KMS-11 (cell line): ENCODE data around the gene TDRD7.

Experiments used
- H2AFZ ChIP-seq: fragments of 200-600 bp; sonication (generic); 2 replicates; pipeline ENCODE4 v1.6.1; 2016; ENCODE audit warnings: antibody characterized with exemption, mixed run types, low read depth
- H3K27ac ChIP-seq: fragments of 200-600 bp; sonication (generic); 2 replicates; pipeline ENCODE4 v1.6.1; 2016; ENCODE audit warnings: mild to moderate bottlenecking, mixed run types
- H3K27me3 ChIP-seq: fragments of 200-600 bp; sonication (generic); 2 replicates; pipeline ENCODE4 v1.6.1; 2017; ENCODE audit warnings: mild to moderate bottlenecking, low read depth, mixed run types, moderate library complexity; ENCODE audit not compliant: insufficient read depth
- H3K36me3 ChIP-seq: fragments of 200-600 bp; sonication (generic); 2 replicates; pipeline ENCODE4 v1.6.1; 2017; ENCODE audit warnings: mild to moderate bottlenecking, mixed run types; ENCODE audit not compliant: insufficient read depth
- H3K4me1 ChIP-seq: fragments of 200-600 bp; sonication (generic); 2 replicates; pipeline ENCODE4 v1.6.1; 2016; ENCODE audit warnings: mild to moderate bottlenecking, low read depth, mixed run types; ENCODE audit not compliant: poor library complexity, severe bottlenecking
- H3K4me2 ChIP-seq: fragments of 200-600 bp; sonication (generic); 2 replicates; pipeline ENCODE4 v1.7.0; 2016; ENCODE audit warnings: mild to moderate bottlenecking, mixed run types
- H3K4me3 ChIP-seq: fragments of 200-600 bp; sonication (generic); IDR thresholded peaks from 2 replicates; pipeline ENCODE4 v1.6.1; 2017; ENCODE audit warnings: low read depth, low read length, mixed read lengths; ENCODE audit not compliant: insufficient read depth
- H3K79me2 ChIP-seq: fragments of 200-600 bp; sonication (generic); 2 replicates; pipeline ENCODE4 v1.6.1; 2016; ENCODE audit warnings: low read depth, mixed run types; ENCODE audit not compliant: insufficient read depth
- H3K9ac ChIP-seq: fragments of 200-600 bp; sonication (generic); 2 replicates; pipeline ENCODE4 v1.6.1; 2016; ENCODE audit warnings: mild to moderate bottlenecking, mixed run types
- H4K20me1 ChIP-seq: fragments of 200-600 bp; sonication (generic); 2 replicates; pipeline ENCODE4 v1.6.1; 2016; ENCODE audit warnings: mild to moderate bottlenecking, mixed run types; ENCODE audit not compliant: insufficient read depth
- CTCF ChIP-seq: fragments of 200-600 bp; sonication (generic); conservative IDR thresholded peaks from 2 replicates; pipeline ENCODE4 v1.6.1; 2017; ENCODE audit warnings: low read depth, mild to moderate bottlenecking, antibody characterized with exemption, low read length, moderate library complexity, mixed read lengths

TDRD7 gene

GRCh38 chr9:97382099-97382718 lies 29.7 kb upstream of the TDRD7 start:
- Histone ChIP-seq H4K20me1 (no peaks in the 10 kb centered on the region), H3K27ac (no peak overlapping the region), H3K79me2 (no peaks in the 10 kb centered on the region), H3K4me3 (no peak overlapping the region), H3K9ac (no peak overlapping the region), H2AFZ (no peak overlapping the region), H3K36me3 (no peaks in the 10 kb centered on the region), H3K4me1 (no peaks in the 10 kb centered on the region), H3K27me3 (no peaks in the 10 kb centered on the region), H3K4me2 (no peak overlapping the region)
- TF ChIP-seq CTCF, result no peak

GRCh38 chr9:97384406-97385262 lies 27.3 kb upstream of the TDRD7 start:
- no peaks in the 10 kb centered on the region for H4K20me1 ChIP-seq
- no peak overlapping the region for H3K4me3 ChIP-seq
- no peaks in the 10 kb centered on the region for H3K79me2 ChIP-seq
- no peak for TF ChIP-seq CTCF
- peaks cover 15% of the 10 kb centered on the region for H3K4me1 ChIP-seq
- H3K36me3 ChIP-seq, result no peaks in the 10 kb centered on the region
- no peak overlapping the region for H3K9ac ChIP-seq
- no peaks in the 10 kb centered on the region for H3K27me3 ChIP-seq
- H3K4me2 ChIP-seq, result no peak overlapping the region
- no peak overlapping the region for H3K27ac ChIP-seq
- H2AFZ ChIP-seq, result no peak overlapping the region

GRCh38 chr9:97385626-97386264 lies 26.2 kb upstream of the TDRD7 start:
- no peaks in the 10 kb centered on the region for H3K36me3 ChIP-seq
- no peak overlapping the region for H3K4me3 ChIP-seq
- no peak for TF ChIP-seq CTCF
- no peak overlapping the region for H3K9ac ChIP-seq
- H3K4me1 ChIP-seq, result peaks cover 16% of the 10 kb centered on the region
- H3K4me2 ChIP-seq, result no peak overlapping the region
- no peak overlapping the region for H2AFZ ChIP-seq
- H3K79me2 ChIP-seq, result no peaks in the 10 kb centered on the region
- H3K27me3 ChIP-seq, result no peaks in the 10 kb centered on the region
- no peak overlapping the region for H3K27ac ChIP-seq
- no peaks in the 10 kb centered on the region for H4K20me1 ChIP-seq

- no peak for TF ChIP-seq CTCF
- H3K4me2 ChIP-seq, result no peak overlapping the region
- H3K27ac ChIP-seq, result no peak overlapping the region
- H3K27me3 ChIP-seq, result no peaks in the 10 kb centered on the region
- peaks cover 16% of the 10 kb centered on the region for H3K4me1 ChIP-seq
- H3K9ac ChIP-seq, result no peak overlapping the region
- no peaks in the 10 kb centered on the region for H3K79me2 ChIP-seq
- H4K20me1 ChIP-seq, result no peaks in the 10 kb centered on the region
- H3K4me3 ChIP-seq, result no peak overlapping the region
- H2AFZ ChIP-seq, result no peak overlapping the region
- H3K36me3 ChIP-seq, result no peaks in the 10 kb centered on the region
These were observed 25.6 kb upstream of the TDRD7 start for GRCh38 chr9:97386265-97386633.
